ENCODE data around the gene DLG2. TPM values are rescaled to one million over a fixed set of nuclear protein-coding genes. Genes with fewer than 3 reads are reported as not detected.

The DLG2 gene
- total RNA-seq, 1 experiment from 2014 or later: 17.5 TPM

GRCh38 chr11:84560206-84560605 lies 1066.9 kb downstream of the DLG2 start:
- ChIA-PET POLR2A (no interaction called here), CTCF (interaction anchor here (1.4 to 3.1 kb wide), 2 partner anchors 160 to 163 kb away, joined by 4 to 43 read pairs; no protein-coding TSS in a partner anchor)
- Mint-ChIP-seq H3K4me1 (peaks cover 4% of the 10 kb centered on the region), H3K9me3 (no peaks in the 10 kb centered on the region), H3K4me3 (no peak overlapping the region), H3K27ac (no peak overlapping the region), H3K27me3 (ENCODE audit: low read depth) (no peaks in the 10 kb centered on the region), H3K36me3 (no peaks in the 10 kb centered on the region)
- ATAC-seq (no peak), DNase-seq (ENCODE audit: low spot score) (no peak)
- no peak for TF ChIP-seq ATF6 (CRISPR knock-in tag; IDR thresholded peaks at IDR 0.05)
- TF ChIP-seq ATF3 (CRISPR knock-in tag; conservative IDR thresholded peaks at IDR 0.05): no peak
- TF ChIP-seq ZNF281 (CRISPR knock-in tag; IDR thresholded peaks at IDR 0.05): no peak
- no peak for TF ChIP-seq MYBL2 (CRISPR knock-in tag; IDR thresholded peaks at IDR 0.05)
- no peak for TF ChIP-seq NR3C1 (CRISPR knock-in tag; conservative IDR thresholded peaks at IDR 0.05; ENCODE audit: low read depth)
- TF ChIP-seq HMGA2 (CRISPR knock-in tag; IDR thresholded peaks at IDR 0.05): no peak
- TF ChIP-seq NFATC4 (CRISPR knock-in tag; IDR thresholded peaks at IDR 0.05): no peak
- no peak for TF ChIP-seq FOXK1 (CRISPR knock-in tag; IDR thresholded peaks at IDR 0.05)
- TF ChIP-seq KAT7 (CRISPR knock-in tag; IDR thresholded peaks at IDR 0.05; ENCODE audit: borderline replicate concordance): no peak
- TF ChIP-seq CREM (CRISPR knock-in tag; IDR thresholded peaks at IDR 0.05): no peak
- no peak for TF ChIP-seq PRRX2 (CRISPR knock-in tag; IDR thresholded peaks at IDR 0.05)
- TF ChIP-seq E2F1 (CRISPR knock-in tag; IDR thresholded peaks at IDR 0.05): no peak
- TF ChIP-seq NFE2L1 (CRISPR knock-in tag; IDR thresholded peaks at IDR 0.05): no peak
- TF ChIP-seq NFYB (CRISPR knock-in tag; conservative IDR thresholded peaks at IDR 0.05; ENCODE audit: low read depth): no peak
- no peak for TF ChIP-seq ZNF671 (CRISPR knock-in tag; IDR thresholded peaks at IDR 0.05)
- no peak for TF ChIP-seq JUN (CRISPR knock-in tag; IDR thresholded peaks at IDR 0.05)
- TF ChIP-seq ZBTB43 (CRISPR knock-in tag; IDR thresholded peaks at IDR 0.05): no peak
- no peak for TF ChIP-seq STAT6 (CRISPR knock-in tag; conservative IDR thresholded peaks at IDR 0.05; ENCODE audit: low read depth)
- no peak for TF ChIP-seq IRF1 (CRISPR knock-in tag; IDR thresholded peaks at IDR 0.05)

All from WTC11 (cell line).